Osteocyte (in vitro differentiated cells): ENCODE measurements around the gene CDH23. TPM values are rescaled to one million over a fixed set of nuclear protein-coding genes. Genes with fewer than 3 reads are reported as not detected.

ENCODE experiments used
- DNase-seq: peaks from one replicate; pipeline ENCODE4 v3.0.0; 2021; ENCODE audit warnings: mixed read lengths; ENCODE audit not compliant: unreplicated experiment; ENCODE audit errors: extremely low spot score
- H3K27ac Mint-ChIP-seq: one replicate; pipeline ENCODE4 v1.8.0; 2021; ENCODE audit warnings: mild to moderate bottlenecking, mixed read lengths; ENCODE audit not compliant: unreplicated experiment
- H3K27me3 Mint-ChIP-seq: one replicate; pipeline ENCODE4 v1.8.0; 2021; ENCODE audit warnings: mixed read lengths; ENCODE audit not compliant: unreplicated experiment
- H3K36me3 Mint-ChIP-seq: one replicate; pipeline ENCODE4 v1.8.0; 2021; ENCODE audit warnings: mixed read lengths; ENCODE audit not compliant: unreplicated experiment
- H3K4me1 Mint-ChIP-seq: one replicate; pipeline ENCODE4 v1.8.0; 2021; ENCODE audit warnings: mixed read lengths; ENCODE audit not compliant: unreplicated experiment
- H3K4me3 Mint-ChIP-seq: one replicate; pipeline ENCODE4 v1.8.0; 2021; ENCODE audit warnings: mild to moderate bottlenecking, moderate library complexity, mixed read lengths; ENCODE audit not compliant: unreplicated experiment
- H3K9me3 Mint-ChIP-seq: one replicate; pipeline ENCODE4 v1.8.0; 2021; ENCODE audit warnings: mixed read lengths; ENCODE audit not compliant: unreplicated experiment
- total RNA-seq: library from RNA; stranded (reverse); gene quantifications from 2 replicates; pipeline ENCODE4 v1.2.1, GENCODE V29; 2021
- TF ChIP-seq, protein P1 (sequence below): fragments of 200-600 bp; sonication (generic); IDR thresholded peaks from 2 replicates; pipeline ENCODE4 v1.5.0; 2021; ENCODE audit warnings: antibody characterized with exemption, mild to moderate bottlenecking, moderate library complexity

CDH23 gene
- total RNA-seq, 1 donor from 2014 or later, result not detected

DNA sequence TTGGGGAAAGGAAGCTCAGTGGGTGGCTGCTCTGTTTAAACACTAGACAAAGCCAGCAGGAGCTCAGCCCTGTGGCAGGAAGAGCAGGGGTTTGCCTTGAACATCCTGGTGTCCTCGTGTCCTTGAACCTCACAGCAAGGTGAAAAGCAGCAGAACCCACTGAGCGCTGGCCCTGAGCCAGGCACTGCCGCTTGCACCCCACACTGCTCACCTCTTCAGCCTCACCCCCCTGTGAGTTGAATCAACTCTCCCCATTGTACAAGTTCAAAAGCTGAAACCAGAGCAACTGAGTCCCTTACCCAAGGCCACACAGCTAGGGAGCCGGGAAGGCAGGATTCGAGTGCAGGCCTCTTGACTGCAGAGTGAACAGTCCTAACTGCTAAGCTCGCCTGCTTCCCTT is 45.6 kb upstream of the CDH23 start:
- no peaks in the 10 kb centered on the region for H3K4me1 Mint-ChIP-seq
- no peak overlapping the region for H3K27ac Mint-ChIP-seq
- no peak for DNase-seq
- H3K9me3 Mint-ChIP-seq, result no peaks in the 10 kb centered on the region
- TF ChIP-seq, protein P1, sequence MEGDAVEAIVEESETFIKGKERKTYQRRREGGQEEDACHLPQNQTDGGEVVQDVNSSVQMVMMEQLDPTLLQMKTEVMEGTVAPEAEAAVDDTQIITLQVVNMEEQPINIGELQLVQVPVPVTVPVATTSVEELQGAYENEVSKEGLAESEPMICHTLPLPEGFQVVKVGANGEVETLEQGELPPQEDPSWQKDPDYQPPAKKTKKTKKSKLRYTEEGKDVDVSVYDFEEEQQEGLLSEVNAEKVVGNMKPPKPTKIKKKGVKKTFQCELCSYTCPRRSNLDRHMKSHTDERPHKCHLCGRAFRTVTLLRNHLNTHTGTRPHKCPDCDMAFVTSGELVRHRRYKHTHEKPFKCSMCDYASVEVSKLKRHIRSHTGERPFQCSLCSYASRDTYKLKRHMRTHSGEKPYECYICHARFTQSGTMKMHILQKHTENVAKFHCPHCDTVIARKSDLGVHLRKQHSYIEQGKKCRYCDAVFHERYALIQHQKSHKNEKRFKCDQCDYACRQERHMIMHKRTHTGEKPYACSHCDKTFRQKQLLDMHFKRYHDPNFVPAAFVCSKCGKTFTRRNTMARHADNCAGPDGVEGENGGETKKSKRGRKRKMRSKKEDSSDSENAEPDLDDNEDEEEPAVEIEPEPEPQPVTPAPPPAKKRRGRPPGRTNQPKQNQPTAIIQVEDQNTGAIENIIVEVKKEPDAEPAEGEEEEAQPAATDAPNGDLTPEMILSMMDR, result no peak
- H3K36me3 Mint-ChIP-seq, result peaks cover 1% of the 10 kb centered on the region
- peaks cover 3% of the 10 kb centered on the region for H3K27me3 Mint-ChIP-seq
- H3K4me3 Mint-ChIP-seq, result no peak overlapping the region

DNA sequence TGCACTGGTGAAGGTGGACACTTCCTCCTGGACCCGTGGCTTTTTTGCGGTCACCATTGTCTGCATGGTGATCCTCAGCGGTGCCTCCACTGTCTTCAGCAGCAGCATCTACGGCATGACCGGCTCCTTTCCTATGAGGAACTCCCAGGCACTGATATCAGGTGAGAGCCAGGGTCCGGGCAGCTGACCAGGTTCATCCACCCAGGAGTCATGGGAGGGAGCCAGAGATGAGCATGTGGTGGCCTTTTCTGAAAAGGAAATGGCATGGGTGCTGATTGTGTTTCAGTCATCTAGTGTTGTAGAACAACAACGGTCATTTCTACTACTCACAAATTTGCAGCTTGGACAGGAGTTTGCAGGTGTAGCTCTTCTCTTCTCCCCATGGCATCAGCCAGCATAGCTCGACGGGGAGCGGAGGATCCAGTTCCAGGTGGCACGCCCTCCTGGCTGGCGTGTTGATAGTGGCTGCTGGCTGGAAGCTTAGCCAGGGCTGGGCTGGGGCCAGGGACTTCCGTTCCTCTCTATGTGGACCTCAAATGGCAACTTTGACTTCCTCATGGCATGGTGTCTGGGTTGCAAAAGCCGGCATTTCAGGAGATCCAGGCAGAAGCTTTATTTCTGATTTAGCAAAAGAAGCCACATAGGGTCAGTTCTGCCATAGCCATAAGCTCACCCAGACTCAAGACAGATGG is 44.9 kb upstream of the CDH23 start:
- H3K27ac Mint-ChIP-seq, result no peak overlapping the region
- no peaks in the 10 kb centered on the region for H3K4me1 Mint-ChIP-seq
- peaks cover 3% of the 10 kb centered on the region for H3K27me3 Mint-ChIP-seq
- H3K36me3 Mint-ChIP-seq, result peaks cover 1% of the 10 kb centered on the region
- no peak for DNase-seq
- TF ChIP-seq, protein P1, result no peak
- no peaks in the 10 kb centered on the region for H3K9me3 Mint-ChIP-seq
- no peak overlapping the region for H3K4me3 Mint-ChIP-seq

DNA sequence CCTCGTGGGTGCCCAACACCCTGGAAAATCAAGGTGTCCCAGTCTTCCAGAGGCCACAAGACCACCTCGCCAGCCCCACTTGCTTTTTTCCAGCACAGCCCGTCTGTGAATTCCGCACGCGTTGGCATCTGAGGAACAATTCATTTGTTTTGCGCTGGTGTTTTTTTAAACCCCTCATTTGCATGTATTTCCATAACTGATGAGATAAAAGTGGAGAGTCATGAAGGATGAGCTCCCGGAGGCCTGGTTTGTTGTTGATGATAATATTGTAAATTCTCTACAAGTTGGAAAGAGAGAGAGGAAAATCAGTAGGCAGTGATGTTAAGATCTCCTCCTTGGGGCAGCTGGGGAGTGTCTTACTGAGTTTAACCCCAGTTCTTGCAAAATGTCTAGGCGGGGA is 43.1 kb upstream of the CDH23 start:
- H3K4me1 Mint-ChIP-seq, result no peaks in the 10 kb centered on the region
- H3K36me3 Mint-ChIP-seq, result peaks cover 1% of the 10 kb centered on the region
- no peak overlapping the region for H3K27ac Mint-ChIP-seq
- TF ChIP-seq, protein P1, result no peak
- DNase-seq, result no peak
- H3K4me3 Mint-ChIP-seq, result no peak overlapping the region
- H3K27me3 Mint-ChIP-seq, result peaks cover 3% of the 10 kb centered on the region
- no peaks in the 10 kb centered on the region for H3K9me3 Mint-ChIP-seq

DNA sequence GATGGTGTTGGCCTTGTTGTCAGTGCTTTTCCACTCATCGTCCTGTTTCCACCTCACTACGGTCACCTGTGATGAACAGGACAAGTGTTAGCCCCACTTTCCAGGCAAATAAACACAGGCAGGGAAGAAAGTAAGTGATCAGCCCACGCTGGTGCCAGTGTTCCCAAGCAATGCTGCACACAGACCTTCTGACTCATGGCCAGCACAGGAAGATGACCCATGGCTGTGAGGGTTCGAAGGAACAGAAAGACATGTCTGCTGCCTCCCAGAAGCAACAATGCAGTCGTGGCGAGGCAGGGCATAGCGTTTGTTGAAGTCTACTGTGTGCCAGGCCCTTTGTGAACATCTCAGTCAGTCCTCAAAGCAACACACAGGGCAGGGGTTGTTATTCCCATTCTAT is 41.9 kb upstream of the CDH23 start:
- H3K4me3 Mint-ChIP-seq, result no peak overlapping the region
- TF ChIP-seq, protein P1, result no peak
- DNase-seq, result no peak
- no peaks in the 10 kb centered on the region for H3K9me3 Mint-ChIP-seq
- peaks cover 3% of the 10 kb centered on the region for H3K27me3 Mint-ChIP-seq
- H3K36me3 Mint-ChIP-seq, result peaks cover 1% of the 10 kb centered on the region
- H3K27ac Mint-ChIP-seq, result no peak overlapping the region
- H3K4me1 Mint-ChIP-seq, result no peaks in the 10 kb centered on the region

DNA sequence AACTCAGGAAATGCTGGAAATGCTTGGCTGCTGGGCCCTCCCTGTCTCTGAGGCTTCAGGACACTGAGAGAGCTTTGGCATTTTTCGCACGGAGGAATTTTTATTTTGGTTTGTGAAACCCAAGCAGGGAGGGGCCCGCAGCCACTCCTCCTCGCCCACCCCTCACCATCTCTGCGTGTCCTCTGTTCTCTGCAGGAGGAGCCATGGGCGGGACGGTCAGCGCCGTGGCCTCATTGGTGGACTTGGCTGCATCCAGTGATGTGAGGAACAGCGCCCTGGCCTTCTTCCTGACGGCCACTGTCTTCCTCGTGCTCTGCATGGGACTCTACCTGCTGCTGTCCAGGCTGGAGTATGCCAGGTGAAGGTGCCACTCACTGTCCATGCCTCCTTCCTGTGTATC is 40.8 kb upstream of the CDH23 start:
- H3K4me3 Mint-ChIP-seq, result no peak overlapping the region
- no peak overlapping the region for H3K27ac Mint-ChIP-seq
- peaks cover 1% of the 10 kb centered on the region for H3K36me3 Mint-ChIP-seq
- TF ChIP-seq, protein P1, result no peak
- no peaks in the 10 kb centered on the region for H3K4me1 Mint-ChIP-seq
- peaks cover 3% of the 10 kb centered on the region for H3K27me3 Mint-ChIP-seq
- DNase-seq, result no peak
- no peaks in the 10 kb centered on the region for H3K9me3 Mint-ChIP-seq
